H9 (cell line): ENCODE data around the gene POU6F2. TPM values are rescaled to one million over a fixed set of nuclear protein-coding genes. Genes with fewer than 3 reads are reported as not detected.

Experiments
- DNase-seq: peaks from one replicate; pipeline ENCODE4 v3.0.0-alpha.2; 2017
- H2AFZ ChIP-seq: one replicate; pipeline ENCODE4 v1.6.1; 2013; ENCODE audit warnings: mild to moderate bottlenecking, low read length, control low read depth, moderate library complexity
- H2AK5ac ChIP-seq: 2 replicates; pipeline ENCODE4 v1.6.1; 2013; ENCODE audit warnings: low read length, control low read depth, mixed read lengths; ENCODE audit not compliant: insufficient read length
- H2BK120ac ChIP-seq: one replicate; pipeline ENCODE4 v1.6.1; 2013; ENCODE audit warnings: low read depth, mild to moderate bottlenecking, low read length, control low read depth, inconsistent platforms; ENCODE audit not compliant: poor library complexity, severe bottlenecking
- H2BK12ac ChIP-seq: 2 replicates; pipeline ENCODE4 v1.6.1; 2013; ENCODE audit warnings: low read length, control low read depth, mixed read lengths, low read depth; ENCODE audit not compliant: insufficient read length
- H2BK15ac ChIP-seq: 2 replicates; pipeline ENCODE4 v1.6.1; 2013; ENCODE audit warnings: low read depth, low read length, control low read depth
- H2BK20ac ChIP-seq: one replicate; pipeline ENCODE4 v1.6.1; 2013; ENCODE audit warnings: low read depth, mild to moderate bottlenecking, low read length, control low read depth, inconsistent platforms; ENCODE audit not compliant: poor library complexity, severe bottlenecking
- H2BK5ac ChIP-seq: 2 replicates; pipeline ENCODE4 v1.6.1; 2013; ENCODE audit warnings: low read length, control low read depth, mixed read lengths; ENCODE audit not compliant: insufficient read length
- H3K14ac ChIP-seq: 2 replicates; pipeline ENCODE4 v1.6.1; 2013; ENCODE audit warnings: low read length, control low read depth; ENCODE audit not compliant: insufficient read depth
- H3K18ac ChIP-seq: 2 replicates; pipeline ENCODE4 v1.6.1; 2013; ENCODE audit warnings: low read depth, mild to moderate bottlenecking, mixed read lengths, low read length, control low read depth; ENCODE audit not compliant: insufficient read length
- H3K23ac ChIP-seq: 2 replicates; pipeline ENCODE4 v1.6.1; 2013; ENCODE audit warnings: low read length, control low read depth, mixed read lengths, low read depth; ENCODE audit not compliant: insufficient read length
- H3K23me2 ChIP-seq: 2 replicates; pipeline ENCODE4 v1.6.1; 2013; ENCODE audit warnings: low read depth, mild to moderate bottlenecking, mixed read lengths, low read length, control low read depth; ENCODE audit not compliant: insufficient read length, poor library complexity, severe bottlenecking
- H3K27ac ChIP-seq: 2 replicates; pipeline ENCODE4 v1.5.1; 2013; ENCODE audit warnings: low read length, control low read depth, mixed read lengths, low read depth; ENCODE audit not compliant: insufficient read length
- H3K27me3 ChIP-seq: 2 replicates; pipeline ENCODE4 v1.6.1; 2013; ENCODE audit warnings: low read length, control low read depth, inconsistent platforms; ENCODE audit not compliant: insufficient read depth
- H3K4ac ChIP-seq: 2 replicates; pipeline ENCODE4 v1.6.1; 2013; ENCODE audit warnings: low read depth, mild to moderate bottlenecking, control low read depth, inconsistent platforms, low read length, moderate library complexity
- H3K4me1 ChIP-seq: 2 replicates; pipeline ENCODE4 v1.6.1; 2013; ENCODE audit warnings: low read length, control low read depth, inconsistent platforms; ENCODE audit not compliant: insufficient read depth
- H3K4me2 ChIP-seq: 2 replicates; pipeline ENCODE4 v1.6.1; 2013; ENCODE audit warnings: low read length, control low read depth, mixed read lengths; ENCODE audit not compliant: insufficient read length, insufficient read depth
- H3K56ac ChIP-seq: 2 replicates; pipeline ENCODE4 v1.6.1; 2013; ENCODE audit warnings: low read depth, mild to moderate bottlenecking, mixed read lengths, low read length, control low read depth; ENCODE audit not compliant: insufficient read length
- H3K79me1 ChIP-seq: 2 replicates; pipeline ENCODE4 v1.6.1; 2013; ENCODE audit warnings: low read depth, mild to moderate bottlenecking, moderate library complexity, low read length, control low read depth, inconsistent platforms; ENCODE audit not compliant: insufficient read depth, poor library complexity, severe bottlenecking
- H3K79me2 ChIP-seq: 2 replicates; pipeline ENCODE4 v1.6.1; 2013; ENCODE audit warnings: low read length, control low read depth, inconsistent platforms; ENCODE audit not compliant: insufficient read depth
- H3K9ac ChIP-seq: 2 replicates; pipeline ENCODE4 v1.6.1; 2013; ENCODE audit warnings: low read length, control low read depth, mixed read lengths; ENCODE audit not compliant: insufficient read length; ENCODE audit errors: extremely low read depth
- H3K9me3 ChIP-seq: one replicate; pipeline ENCODE4 v1.6.1; 2013; ENCODE audit warnings: low read depth, low read length, inconsistent platforms; ENCODE audit not compliant: control insufficient read depth
- H3T11ph ChIP-seq: one replicate; pipeline ENCODE4 v1.6.1; 2013; ENCODE audit warnings: mild to moderate bottlenecking, low read length, control low read depth, inconsistent platforms
- H4K20me1 ChIP-seq: one replicate; pipeline ENCODE4 v1.6.1; 2013; ENCODE audit not compliant: control insufficient read depth, insufficient read length, insufficient read depth
- H4K5ac ChIP-seq: 2 replicates; pipeline ENCODE4 v1.6.1; 2013; ENCODE audit warnings: low read depth, mild to moderate bottlenecking, mixed read lengths, low read length, control low read depth; ENCODE audit not compliant: insufficient read length
- H4K8ac ChIP-seq: replicated peaks from 2 replicates; pipeline ENCODE4 v1.6.1; 2013; ENCODE audit warnings: low read length, control low read depth, mixed read lengths, low read depth; ENCODE audit not compliant: insufficient read length
- H4K91ac ChIP-seq: 2 replicates; pipeline ENCODE4 v1.6.1; 2013; ENCODE audit warnings: low read depth, mild to moderate bottlenecking, moderate library complexity, mixed read lengths, low read length, control low read depth; ENCODE audit not compliant: insufficient read length
- H3K27ac Mint-ChIP-seq, 3 experiments: 2 replicates in 2 of 3; 3 replicates in 1 of 3; pipeline ENCODE4 v1.8.0; 2020 to 2021; ENCODE audit warnings: mixed read lengths in 3 of 3, mild to moderate bottlenecking in 1 of 3, moderate library complexity in 1 of 3
- H3K27me3 Mint-ChIP-seq: 2 replicates; pipeline ENCODE4 v1.8.0; 2021; ENCODE audit warnings: low read depth, mild to moderate bottlenecking, moderate library complexity, mixed read lengths
- H3K36me3 Mint-ChIP-seq, 3 experiments: 2 replicates in 2 of 3; 3 replicates in 1 of 3; pipeline ENCODE4 v1.8.0; 2020 to 2021; ENCODE audit warnings: low read depth in 3 of 3, mixed read lengths in 3 of 3; ENCODE audit not compliant: insufficient read depth in 1 of 3
- H3K4me1 Mint-ChIP-seq, 2 experiments: 2 replicates each; pipeline ENCODE4 v1.8.0; 2020; ENCODE audit warnings: mixed read lengths in 2 of 2
- H3K4me3 Mint-ChIP-seq, 2 experiments: 2 replicates in 1 of 2; 3 replicates in 1 of 2; pipeline ENCODE4 v1.8.0; 2020 to 2021; ENCODE audit warnings: mild to moderate bottlenecking in 2 of 2, mixed read lengths in 2 of 2, moderate library complexity in 1 of 2
- H3K9me3 Mint-ChIP-seq, 2 experiments: 2 replicates in 1 of 2; 3 replicates in 1 of 2; pipeline ENCODE4 v1.8.0; 2020; ENCODE audit warnings: mild to moderate bottlenecking in 2 of 2, mixed read lengths in 2 of 2, moderate library complexity in 1 of 2
- WGBS: extraction: QIAGEN DNeasy Blood & Tissue Kit; methylation state at CpG from one replicate; pipeline ENCODE4 v1.1.7; 2013; ENCODE audit warnings: missing lambda C conversion rate, low lambda C conversion rate, mixed read lengths; ENCODE audit not compliant: insufficient read length; ENCODE audit errors: extremely low coverage; 5-methylcytosine and 5-hydroxymethylcytosine counted together
- total RNA-seq: library from RNA; stranded (reverse); gene quantifications from 2 replicates; pipeline ENCODE4 v1.2.1, GENCODE V29; 2021
- TF ChIP-seq, protein P1 (sequence below): fragments of 200-600 bp; sonication (generic); conservative IDR thresholded peaks from 3 replicates; pipeline ENCODE4 v1.8.0; 2021; ENCODE audit warnings: antibody characterized with exemption, mild to moderate bottlenecking

The POU6F2 gene
- total RNA-seq, 1 experiment from 2014 or later, result 1.9 TPM

GRCh38 chr7:39094731-39095130, 117.0 kb downstream of the POU6F2 start:
- no peak overlapping the region for H2BK20ac ChIP-seq
- no peak overlapping the region for H3K23ac ChIP-seq
- H3T11ph ChIP-seq, result no peak overlapping the region
- no peak overlapping the region for H2AK5ac ChIP-seq
- H3K36me3 Mint-ChIP-seq, result no peaks in the 10 kb centered on the region
- H3K79me1 ChIP-seq, result no peaks in the 10 kb centered on the region
- no peak overlapping the region for H2BK15ac ChIP-seq
- no peak overlapping the region for H2BK12ac ChIP-seq
- no peak overlapping the region for H4K5ac ChIP-seq
- no peaks in the 10 kb centered on the region for H4K20me1 ChIP-seq
- H3K4me1 Mint-ChIP-seq, result no peaks in the 10 kb centered on the region
- H3K9ac ChIP-seq, result no peak overlapping the region
- no peak overlapping the region for H3K14ac ChIP-seq
- H3K56ac ChIP-seq, result no peak overlapping the region
- no peak overlapping the region for H2BK5ac ChIP-seq
- H3K9me3 ChIP-seq, result no peaks in the 10 kb centered on the region
- H3K9me3 Mint-ChIP-seq, result no peaks in the 10 kb centered on the region
- H3K27me3 ChIP-seq, result no peaks in the 10 kb centered on the region
- no peak overlapping the region for H3K18ac ChIP-seq
- H2BK120ac ChIP-seq, result no peak overlapping the region
- H3K27ac Mint-ChIP-seq, result no peak overlapping the region
- H3K27ac ChIP-seq, result no peak overlapping the region
- H3K4me3 Mint-ChIP-seq, result no peak overlapping the region
- H3K27me3 Mint-ChIP-seq, result no peaks in the 10 kb centered on the region
- H4K8ac ChIP-seq, result no peak overlapping the region
- DNase-seq, result no peak
- H3K79me2 ChIP-seq, result no peaks in the 10 kb centered on the region
- WGBS, result no CpG with 5 or more reads among the region's 2 CpGs
- no peak overlapping the region for H3K4ac ChIP-seq
- no peak overlapping the region for H4K91ac ChIP-seq
- no peak overlapping the region for H3K4me2 ChIP-seq
- H3K4me1 ChIP-seq, result no peaks in the 10 kb centered on the region
- no peaks in the 10 kb centered on the region for H3K23me2 ChIP-seq
- TF ChIP-seq, protein P1, sequence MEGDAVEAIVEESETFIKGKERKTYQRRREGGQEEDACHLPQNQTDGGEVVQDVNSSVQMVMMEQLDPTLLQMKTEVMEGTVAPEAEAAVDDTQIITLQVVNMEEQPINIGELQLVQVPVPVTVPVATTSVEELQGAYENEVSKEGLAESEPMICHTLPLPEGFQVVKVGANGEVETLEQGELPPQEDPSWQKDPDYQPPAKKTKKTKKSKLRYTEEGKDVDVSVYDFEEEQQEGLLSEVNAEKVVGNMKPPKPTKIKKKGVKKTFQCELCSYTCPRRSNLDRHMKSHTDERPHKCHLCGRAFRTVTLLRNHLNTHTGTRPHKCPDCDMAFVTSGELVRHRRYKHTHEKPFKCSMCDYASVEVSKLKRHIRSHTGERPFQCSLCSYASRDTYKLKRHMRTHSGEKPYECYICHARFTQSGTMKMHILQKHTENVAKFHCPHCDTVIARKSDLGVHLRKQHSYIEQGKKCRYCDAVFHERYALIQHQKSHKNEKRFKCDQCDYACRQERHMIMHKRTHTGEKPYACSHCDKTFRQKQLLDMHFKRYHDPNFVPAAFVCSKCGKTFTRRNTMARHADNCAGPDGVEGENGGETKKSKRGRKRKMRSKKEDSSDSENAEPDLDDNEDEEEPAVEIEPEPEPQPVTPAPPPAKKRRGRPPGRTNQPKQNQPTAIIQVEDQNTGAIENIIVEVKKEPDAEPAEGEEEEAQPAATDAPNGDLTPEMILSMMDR, result no peak
- no peak overlapping the region for H2AFZ ChIP-seq
